HG03469 (cell line): ENCODE data around the gene NECAB2.

Experiments
- ATAC-seq: cut with Tn5 transposase; IDR thresholded peaks from one replicate; pipeline ENCODE4 v1.9.1; 2021; ENCODE audit warnings: mild to moderate bottlenecking, moderate library complexity, moderate number of reproducible peaks; ENCODE audit not compliant: unreplicated experiment

NECAB2 gene

DNA sequence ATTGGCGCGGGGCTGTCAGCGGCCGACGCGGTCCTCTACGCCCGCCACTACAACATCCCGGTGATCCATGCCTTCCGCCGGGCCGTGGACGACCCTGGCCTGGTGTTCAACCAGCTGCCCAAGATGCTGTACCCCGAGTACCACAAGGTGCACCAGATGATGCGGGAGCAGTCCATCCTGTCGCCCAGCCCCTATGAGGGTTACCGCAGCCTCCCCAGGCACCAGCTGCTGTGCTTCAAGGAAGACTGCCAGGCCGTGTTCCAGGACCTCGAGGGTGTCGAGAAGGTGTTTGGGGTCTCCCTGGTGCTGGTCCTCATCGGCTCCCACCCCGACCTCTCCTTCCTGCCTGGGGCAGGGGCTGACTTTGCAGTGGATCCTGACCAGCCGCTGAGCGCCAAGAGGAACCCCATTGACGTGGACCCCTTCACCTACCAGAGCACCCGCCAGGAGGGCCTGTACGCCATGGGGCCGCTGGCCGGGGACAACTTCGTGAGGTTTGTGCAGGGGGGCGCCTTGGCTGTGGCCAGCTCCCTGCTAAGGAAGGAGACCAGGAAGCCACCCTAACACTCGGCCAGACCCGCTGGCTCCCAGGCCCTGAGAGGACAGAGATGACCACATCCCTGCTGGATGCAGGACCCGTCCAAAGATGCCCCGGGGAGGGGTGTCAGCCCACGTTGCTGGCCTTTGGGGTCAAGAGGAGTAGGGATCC is 2.4 kb upstream of the NECAB2 start:
- no peak for ATAC-seq

DNA sequence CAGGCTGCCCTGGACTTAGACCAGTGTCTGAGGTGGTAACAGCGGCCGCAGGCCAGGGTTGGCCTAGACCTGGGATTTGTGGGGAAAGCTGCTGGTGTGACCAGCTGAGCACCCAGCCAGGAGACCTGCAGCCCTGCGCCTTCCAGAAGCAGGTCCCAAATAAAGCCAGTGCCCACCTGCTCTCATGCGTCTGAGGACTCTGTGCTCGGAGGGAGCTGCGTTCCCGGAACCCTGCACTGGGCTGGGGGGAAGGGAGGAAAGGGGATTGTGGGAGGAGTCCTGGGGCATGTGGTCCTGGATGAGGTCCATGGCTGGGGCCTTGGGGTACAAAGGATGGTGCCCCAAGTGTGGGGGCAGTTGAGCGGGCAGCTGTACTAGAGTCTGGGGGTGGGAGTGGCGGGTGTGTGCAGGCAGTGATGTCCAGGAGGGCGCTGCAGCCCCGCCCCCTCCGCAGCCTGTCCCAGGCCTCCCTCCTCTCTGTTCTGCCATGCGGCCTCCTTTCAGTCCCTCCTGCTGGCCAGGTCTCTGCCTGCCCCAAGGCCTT is 1.8 kb upstream of the NECAB2 start:
- ATAC-seq = no peak

DNA sequence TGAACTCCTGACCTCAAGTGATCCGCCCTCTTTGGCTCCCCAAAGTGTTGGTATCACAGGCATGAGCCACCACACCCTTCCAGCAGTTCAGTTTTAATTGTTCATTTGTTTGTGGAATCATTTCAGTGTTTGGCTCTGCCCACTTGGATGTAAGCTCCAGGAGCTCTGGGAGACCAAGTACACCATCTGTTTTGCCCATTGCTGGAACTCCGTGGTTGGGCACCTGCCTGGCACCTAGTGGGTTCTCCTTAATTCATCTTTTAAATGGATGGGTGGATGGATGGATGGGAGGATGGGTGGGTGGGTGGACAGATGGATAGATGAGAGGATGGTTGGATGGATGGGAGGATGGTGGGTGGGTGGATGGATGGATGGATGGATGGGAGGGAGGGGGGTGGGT is 953 bp upstream of the NECAB2 start:
- ATAC-seq = no peak

DNA sequence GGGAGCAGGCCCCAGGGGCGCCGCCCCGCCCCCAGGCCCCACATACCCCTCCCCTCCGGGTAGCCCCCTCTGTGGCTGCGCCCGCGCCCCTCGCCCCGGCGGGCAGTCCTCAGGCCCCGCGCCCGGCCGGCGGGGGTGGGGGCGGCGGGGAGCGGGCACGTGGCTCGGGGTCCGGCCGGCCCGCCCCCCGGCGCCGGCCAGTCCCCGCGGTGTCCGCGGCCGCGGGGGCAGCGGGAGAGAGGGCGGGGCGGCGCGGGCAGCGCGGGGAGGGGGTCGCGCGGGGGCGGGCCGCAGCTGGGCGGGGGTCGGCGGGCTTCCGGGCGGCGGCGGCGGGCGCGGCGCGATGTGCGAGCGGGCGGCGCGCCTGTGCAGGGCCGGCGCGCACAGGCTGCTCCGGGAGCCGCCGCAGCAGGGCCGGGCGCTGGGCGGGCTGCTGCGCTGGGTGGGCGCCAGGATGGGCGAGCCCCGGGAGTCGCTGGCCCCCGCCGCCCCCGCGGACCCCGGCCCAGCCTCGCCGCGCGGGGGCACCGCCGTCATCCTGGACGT is 335 bp downstream of the NECAB2 start:
- ATAC-seq = no peak

- no peak for ATAC-seq
These were observed 1.0 kb downstream of the NECAB2 start for GRCh38 chr16:83968891-83969649.

GRCh38 chr16:83969771-83970429 is 1.9 kb downstream of the NECAB2 start:
- no peak for ATAC-seq

GRCh38 chr16:83970430-83970815 is 2.4 kb downstream of the NECAB2 start:
- ATAC-seq = no peak

DNA sequence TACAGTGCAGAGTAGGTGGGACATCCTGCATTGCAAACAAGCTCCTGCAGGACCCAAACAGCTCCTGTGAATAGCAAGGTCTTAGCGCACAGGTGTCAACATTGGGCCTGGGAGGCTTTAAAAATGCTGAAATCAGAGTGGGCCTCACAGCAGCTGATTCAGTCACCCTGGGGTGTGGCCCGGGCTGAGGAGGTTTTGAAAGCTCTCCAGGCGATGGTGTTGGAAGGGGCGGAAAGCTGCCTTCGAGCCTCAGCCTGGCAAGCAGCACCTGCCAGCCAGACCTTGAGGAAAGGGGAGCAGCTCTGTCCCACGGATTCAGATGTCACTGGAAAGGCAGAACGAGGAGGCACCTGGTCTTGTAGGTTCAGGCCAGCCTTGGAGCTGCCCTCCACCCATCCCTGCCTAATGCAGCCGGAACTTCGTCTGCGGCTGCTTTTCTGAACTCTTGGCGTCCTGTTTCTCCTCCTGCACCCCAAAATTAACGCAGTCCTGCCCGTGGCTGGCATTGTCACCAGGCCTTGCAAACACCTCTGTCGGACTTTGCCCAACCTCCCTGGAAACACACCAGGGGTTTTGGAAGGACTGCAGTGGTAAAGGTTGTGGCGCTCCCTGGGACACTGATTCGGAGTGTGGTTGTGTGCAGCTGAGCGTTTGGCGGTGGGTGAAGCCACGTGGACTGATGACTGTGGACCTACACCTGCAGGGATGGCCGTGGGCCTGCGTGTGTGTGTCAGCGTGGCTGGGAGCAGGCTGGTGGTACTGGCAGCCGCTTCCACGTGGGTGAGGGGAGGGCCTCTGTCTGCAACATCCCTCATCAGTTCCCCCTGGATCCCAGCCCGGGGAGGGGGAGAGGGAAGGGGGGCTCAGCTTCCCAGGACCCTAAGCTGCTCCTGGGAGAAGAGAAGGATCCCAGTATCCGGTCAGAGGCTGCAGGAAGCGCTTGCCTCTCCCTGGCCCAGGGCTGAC is 3.4 kb downstream of the NECAB2 start:
- ATAC-seq = no peak

GRCh38 chr16:83972256-83973008 is 4.4 kb downstream of the NECAB2 start:
- ATAC-seq = no peak

GRCh38 chr16:83973077-83973476 is 5.0 kb downstream of the NECAB2 start:
- no peak for ATAC-seq

DNA sequence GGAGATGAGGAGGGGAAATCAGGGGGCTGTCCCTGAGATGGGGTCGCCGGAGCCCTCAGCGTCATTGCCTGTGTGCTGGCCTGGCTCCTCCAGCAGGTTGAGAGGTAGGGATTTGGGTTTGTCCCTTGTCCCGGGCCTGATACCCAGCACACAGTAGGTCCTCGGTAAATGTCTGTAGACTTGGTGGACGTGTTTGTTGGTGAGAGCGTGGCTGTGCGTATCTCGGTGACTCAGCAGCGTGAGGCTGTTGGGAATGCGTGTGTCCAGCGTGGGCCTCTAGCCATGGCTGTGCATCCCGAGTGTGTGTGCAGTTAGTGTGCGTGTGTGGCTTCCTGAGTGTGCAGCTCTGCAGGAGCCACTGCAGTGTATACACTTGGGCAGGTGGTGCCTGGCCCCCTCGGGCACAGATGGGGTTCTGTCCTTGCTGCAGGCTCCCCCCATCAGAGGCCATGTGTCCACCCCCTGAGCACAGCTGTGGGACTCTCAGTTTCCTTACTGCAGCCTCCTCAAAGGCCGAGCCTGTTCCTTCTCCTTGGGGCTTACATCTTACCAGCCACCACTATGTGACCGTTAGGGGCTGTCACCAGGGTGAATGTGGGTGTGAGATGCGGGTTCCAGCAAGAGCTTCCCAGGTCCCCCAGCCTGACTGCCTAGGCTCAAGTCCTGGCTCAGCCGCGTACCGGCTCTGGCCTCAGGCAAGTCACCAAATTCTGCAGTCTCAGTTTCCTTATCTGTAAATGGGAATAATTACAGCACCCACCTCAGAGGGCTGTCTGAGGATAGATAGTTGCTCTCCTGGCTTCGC is 5.7 kb downstream of the NECAB2 start:
- ATAC-seq = no peak

DNA sequence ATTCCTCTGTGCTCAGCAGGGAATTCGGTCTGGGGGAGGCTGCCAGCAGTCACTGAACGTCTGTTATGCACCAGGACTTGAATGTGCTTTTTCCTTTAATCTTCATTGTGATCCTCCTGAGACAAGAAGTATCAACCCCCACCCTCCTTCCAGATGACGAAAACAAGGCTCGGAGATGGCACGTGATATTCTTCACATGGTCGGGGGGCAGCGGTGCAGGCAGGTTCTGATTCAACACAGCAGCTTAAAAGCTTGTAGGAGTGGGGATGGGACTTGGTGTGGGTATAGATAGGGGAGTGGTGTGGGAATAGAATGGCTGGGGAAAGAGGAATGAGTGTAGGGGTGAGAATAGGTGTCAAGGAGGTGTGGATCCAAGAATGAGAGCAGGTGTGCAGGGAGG is 6.4 kb downstream of the NECAB2 start:
- no peak for ATAC-seq

DNA sequence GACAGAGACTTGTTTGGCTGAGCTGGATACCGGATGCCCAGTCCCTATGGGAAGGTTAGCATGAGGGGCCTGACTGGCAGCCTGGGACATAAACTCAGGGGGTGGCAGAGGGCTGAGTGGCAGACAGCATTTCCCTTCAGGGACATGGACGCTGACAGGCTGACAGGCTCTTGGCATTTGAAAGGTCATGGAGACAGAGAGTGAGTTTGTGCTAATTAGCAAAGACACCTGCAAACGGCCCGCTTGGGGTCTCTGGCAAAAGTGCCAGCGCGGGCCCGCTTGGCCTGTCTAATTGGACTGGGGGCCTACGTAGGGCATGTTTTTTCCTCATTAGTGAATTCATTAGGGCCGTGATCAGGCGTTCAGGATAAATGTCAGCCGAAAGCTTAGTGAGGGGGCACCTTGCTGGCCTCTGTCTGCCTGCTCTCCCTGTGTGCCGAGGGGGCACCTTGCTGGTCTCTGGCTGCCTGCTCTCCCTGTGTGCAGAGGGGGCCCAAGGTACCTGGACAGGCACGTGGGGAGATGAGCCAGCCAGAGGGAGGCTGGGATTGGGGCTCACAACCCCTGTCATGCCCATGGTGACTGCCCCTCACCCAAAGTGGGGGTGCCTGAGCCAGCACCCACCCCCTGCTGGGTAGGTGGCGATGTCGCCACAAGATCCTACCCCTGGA is 7.7 kb downstream of the NECAB2 start:
- ATAC-seq = no peak

- no peak for ATAC-seq
These were observed 9.2 kb downstream of the NECAB2 start for GRCh38 chr16:83977056-83977815.

- ATAC-seq = no peak
These were observed 10.4 kb downstream of the NECAB2 start for GRCh38 chr16:83978401-83978904.

- no peak for ATAC-seq
These were observed 11.4 kb downstream of the NECAB2 start for GRCh38 chr16:83979441-83979840.

- ATAC-seq = no peak
These were observed 12.8 kb downstream of the NECAB2 start for GRCh38 chr16:83980794-83981193.
